Erythroblast (primary cell): ENCODE measurements around the gene PHLDA1.

ENCODE experiments used
- GATA1 ChIP-seq: IDR thresholded peaks from 2 replicates; pipeline ENCODE4 v1.6.1; 2011; ENCODE audit warnings: low read depth, mild to moderate bottlenecking, control low read depth, low read length, moderate library complexity
- POLR2A ChIP-seq: IDR thresholded peaks from 2 replicates; pipeline ENCODE4 v1.6.1; 2011; ENCODE audit warnings: mild to moderate bottlenecking, low read length

DNA sequence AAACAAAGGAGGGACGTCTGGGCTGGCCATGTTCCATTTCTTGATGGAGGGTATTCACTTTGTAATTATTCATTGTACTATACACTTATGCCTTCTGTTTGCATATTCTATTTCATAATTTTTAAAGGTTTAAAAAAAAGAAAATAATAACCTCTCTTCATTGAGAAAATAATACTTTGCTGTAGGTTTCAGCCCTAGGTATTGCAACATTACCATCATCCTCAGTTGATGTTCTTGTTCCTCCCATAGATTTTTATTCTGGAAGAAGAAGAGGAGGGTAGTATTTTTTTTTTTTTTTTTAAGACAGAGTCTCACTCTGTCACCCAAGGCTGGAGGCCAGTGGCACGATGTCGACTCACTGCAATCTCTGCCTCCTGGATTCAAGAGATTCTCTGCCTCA lies 54.7 kb downstream of the PHLDA1 start:
- TF ChIP-seq POLR2A, result no peak
- no peak for TF ChIP-seq GATA1
